ENCODE results near the gene BDKRB2. TPM values are rescaled to one million over a fixed set of nuclear protein-coding genes. Genes with fewer than 3 reads are reported as not detected.

BDKRB2 gene
- total and polyA plus RNA-seq, 10 donors = 0.02 to 0.57 (median 0.13) TPM; not detected in 3

GRCh38 chr14:96273629-96274028 is 69.0 kb downstream of the BDKRB2 start:
- 82 to 90% (median 90%) methylated on average over 5 of the region's 5 CpGs for WGBS, 5 donors
- H3K27ac ChIP-seq = no peak overlapping the region
- intact Hi-C loops (cut with DNase I; ENCODE audit: low total_unique reads) = loop anchor here (10.0 kb wide), 1 partner anchor 709 kb away; no protein-coding TSS in a partner anchor
- H3K27me3 ChIP-seq (replicated peaks in 1 of 7) = no peaks in the 10 kb centered on the region
- H3K4me3 ChIP-seq = no peak overlapping the region
- no peak for DNase-seq
- no peaks in the 10 kb centered on the region for H3K36me3 ChIP-seq
- H3K9me3 ChIP-seq = peaks cover 0 to 33% (median 20%) of the 10 kb centered on the region in 8 donors
- TF ChIP-seq POLR2A (IDR thresholded peaks at IDR 0.05) = no peak
- TF ChIP-seq POLR2AphosphoS5 (IDR thresholded peaks at IDR 0.05) = no peak
- TF ChIP-seq CTCF (IDR thresholded peaks at IDR 0.05 in 8 of 11, conservative IDR thresholded peaks at IDR 0.05 in 3 of 11) = no peak
- peaks cover 0 to 12% (median 8%) of the 10 kb centered on the region in 6 donors for H3K4me1 ChIP-seq

- no peak for DNase-seq
- no peak overlapping the region for H3K4me3 ChIP-seq
- 83 to 92% (median 90%) methylated on average over 5 of the region's 5 CpGs for WGBS, 5 donors
- H3K36me3 ChIP-seq = no peaks in the 10 kb centered on the region
- no peaks in the 10 kb centered on the region for H3K27me3 ChIP-seq (replicated peaks in 1 of 7)
- intact Hi-C loops (cut with DNase I; ENCODE audit: low total_unique reads) = loop anchor here (10.0 kb wide), 1 partner anchor 709 kb away; no protein-coding TSS in a partner anchor
- H3K27ac ChIP-seq = no peak overlapping the region
- TF ChIP-seq POLR2AphosphoS5 (IDR thresholded peaks at IDR 0.05) = no peak
- no peak for TF ChIP-seq CTCF (IDR thresholded peaks at IDR 0.05 in 8 of 11, conservative IDR thresholded peaks at IDR 0.05 in 3 of 11)
- TF ChIP-seq POLR2A (IDR thresholded peaks at IDR 0.05) = no peak
- H3K4me1 ChIP-seq = peaks cover 0 to 12% (median 8%) of the 10 kb centered on the region in 6 donors
- peaks cover 0 to 36% (median 23%) of the 10 kb centered on the region in 8 donors for H3K9me3 ChIP-seq
These were observed 69.5 kb downstream of the BDKRB2 start for GRCh38 chr14:96274122-96274521.

GRCh38 chr14:96274543-96274942 is 69.9 kb downstream of the BDKRB2 start:
- intact Hi-C loops (cut with DNase I; ENCODE audit: low total_unique reads) = loop anchor here (10.0 kb wide), 1 partner anchor 710 kb away; no protein-coding TSS in a partner anchor
- Histone ChIP-seq H3K4me3 (no peak overlapping the region), H3K27ac (no peak overlapping the region), H3K4me1 (peaks cover 0 to 12% (median 8%) of the 10 kb centered on the region in 6 donors), H3K27me3 (replicated peaks in 1 of 7) (no peaks in the 10 kb centered on the region), H3K9me3 (peaks cover 0 to 36% (median 23%) of the 10 kb centered on the region in 8 donors), H3K36me3 (peaks cover 0 to under 1% (median 0%) of the 10 kb centered on the region in 6 donors)
- no peak for DNase-seq
- 75 to 88% (median 82%) methylated on average over 6 of the region's 6 CpGs for WGBS, 5 donors
- no peak for TF ChIP-seq POLR2A (IDR thresholded peaks at IDR 0.05)
- no peak for TF ChIP-seq POLR2AphosphoS5 (IDR thresholded peaks at IDR 0.05)
- no peak for TF ChIP-seq CTCF (IDR thresholded peaks at IDR 0.05 in 8 of 11, conservative IDR thresholded peaks at IDR 0.05 in 3 of 11)

- intact Hi-C loops (cut with DNase I; ENCODE audit: low total_unique reads) = loop anchor here (5.0 to 10.0 kb wide), 2 partner anchors 173 to 711 kb away; no protein-coding TSS in a partner anchor
- no peak for TF ChIP-seq POLR2AphosphoS5 (IDR thresholded peaks at IDR 0.05)
- TF ChIP-seq POLR2A (IDR thresholded peaks at IDR 0.05) = no peak
- TF ChIP-seq CTCF (IDR thresholded peaks at IDR 0.05 in 8 of 11, conservative IDR thresholded peaks at IDR 0.05 in 3 of 11) = peak; percentile 50 to 91 (median 83)
- WGBS, 5 donors = 19 to 22% (median 20%) methylated on average over 17 of the region's 17 CpGs
- peak; percentile 88 for DNase-seq
- H3K4me3 ChIP-seq = no peak overlapping the region
- peaks cover 0 to 10% (median 0%) of the 10 kb centered on the region in 6 donors for H3K36me3 ChIP-seq
- H3K27me3 ChIP-seq (replicated peaks in 1 of 7) = no peaks in the 10 kb centered on the region
- H3K4me1 ChIP-seq = peaks cover 0 to 12% (median 8%) of the 10 kb centered on the region in 6 donors
- no peak overlapping the region for H3K27ac ChIP-seq
- H3K9me3 ChIP-seq = peaks cover 0 to 36% (median 23%) of the 10 kb centered on the region in 8 donors
These were observed 70.8 kb downstream of the BDKRB2 start for GRCh38 chr14:96275177-96276112.

Data from spleen (tissue), 11 donors.